GM18868 (cell line): ENCODE results near the gene NFKB1.

ENCODE experiments used
- ATAC-seq: cut with Tn5 transposase; IDR thresholded peaks from one replicate; pipeline ENCODE4 v1.9.1; 2021; ENCODE audit warnings: mild to moderate bottlenecking, moderate library complexity; ENCODE audit not compliant: unreplicated experiment

NFKB1 gene

DNA sequence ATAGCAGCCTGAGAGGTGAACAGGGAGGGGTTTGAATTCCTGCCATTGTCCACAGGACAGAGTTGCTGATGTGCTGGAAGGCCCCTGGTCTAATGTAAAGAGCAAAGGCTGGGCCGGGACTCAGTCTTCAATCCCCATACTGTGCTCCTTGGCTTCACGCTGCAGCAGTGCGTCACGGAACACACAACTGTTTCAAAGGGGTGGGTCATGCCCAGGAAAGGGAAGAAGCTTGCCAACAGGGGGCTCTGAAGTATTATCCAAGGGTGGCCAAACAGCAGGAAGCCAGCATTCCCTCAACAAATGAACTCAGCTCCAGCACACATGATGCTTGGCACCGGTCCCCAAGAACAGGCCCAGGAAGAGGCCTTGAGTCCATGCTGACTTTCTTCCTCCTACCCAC is 122.5 kb downstream of the NFKB1 start:
- ATAC-seq: no peak

DNA sequence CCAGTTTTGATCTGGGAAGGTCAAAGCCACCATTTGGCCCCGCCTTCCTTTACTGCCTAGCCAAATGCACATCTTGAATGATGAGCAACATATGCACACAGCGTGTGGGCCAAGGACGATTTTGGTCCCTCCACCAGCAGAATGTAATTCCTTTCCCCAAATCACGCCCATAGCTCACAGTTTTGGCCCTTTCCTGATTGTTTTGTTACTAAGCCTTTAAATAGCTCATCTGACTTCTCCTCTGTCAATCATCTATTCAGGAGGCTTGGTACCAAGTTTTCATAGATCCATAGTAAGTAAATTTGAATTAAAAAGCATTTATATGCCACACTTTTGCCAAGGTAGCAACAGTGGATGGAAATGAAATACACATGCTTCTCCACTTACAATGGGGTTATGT is 123.3 kb downstream of the NFKB1 start:
- ATAC-seq: no peak

DNA sequence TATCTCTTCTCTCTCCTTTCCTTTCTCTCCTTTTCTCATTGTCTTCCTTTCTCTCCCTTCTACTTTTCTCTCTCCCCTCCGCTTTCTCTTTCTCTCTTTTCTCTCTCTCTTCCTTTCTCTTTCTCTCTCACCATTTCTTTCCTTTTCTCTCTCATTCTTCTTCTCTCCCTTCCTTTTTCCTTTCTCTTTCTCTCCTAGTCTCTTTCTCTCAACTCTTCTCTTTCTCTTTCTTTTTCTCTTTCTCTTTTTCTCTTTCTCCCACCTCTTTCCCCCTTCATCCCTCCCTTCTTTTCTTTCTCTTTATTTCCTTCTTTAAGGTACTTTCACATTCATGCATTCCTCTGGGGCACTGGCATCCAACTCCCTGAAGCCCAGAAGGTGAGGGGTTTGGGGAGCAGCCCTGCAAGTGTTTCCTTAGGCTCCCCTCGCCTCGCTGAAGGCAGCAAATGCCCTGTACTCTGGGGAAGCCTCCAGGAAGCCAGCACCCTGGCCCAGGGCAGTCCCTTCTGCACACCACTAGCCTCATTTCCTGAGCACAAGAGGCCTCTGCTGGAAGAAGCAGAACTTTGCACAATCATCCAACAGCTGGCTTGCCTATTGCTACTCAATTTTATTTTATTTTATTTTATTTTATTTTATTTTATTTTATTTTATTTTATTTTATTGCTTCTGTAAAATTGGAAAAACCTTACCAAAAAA is 124.2 kb downstream of the NFKB1 start:
- ATAC-seq: peak; percentile 91

GRCh38 chr4:102627831-102628523 is 126.8 kb downstream of the NFKB1 start:
- ATAC-seq: peak; percentile 69

DNA sequence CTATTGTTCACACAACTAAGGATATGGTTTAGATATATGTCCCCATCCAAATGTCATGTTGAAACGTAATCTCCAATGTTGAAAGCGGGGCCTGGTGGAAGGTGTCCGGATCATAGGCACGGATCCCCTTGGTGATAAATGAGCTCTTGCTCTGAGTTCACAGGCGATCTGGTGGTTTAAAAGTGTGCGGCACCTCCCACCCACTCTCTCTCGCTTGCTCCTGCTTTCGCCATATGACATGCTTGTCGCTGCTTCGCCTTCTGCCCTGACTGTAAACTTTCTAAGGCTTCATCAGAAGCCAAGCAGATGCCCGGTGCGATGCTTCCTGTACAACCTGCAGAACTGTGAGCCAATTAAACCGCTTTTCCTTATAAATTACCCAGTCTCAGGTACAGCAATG is 128.5 kb downstream of the NFKB1 start:
- ATAC-seq: no peak

DNA sequence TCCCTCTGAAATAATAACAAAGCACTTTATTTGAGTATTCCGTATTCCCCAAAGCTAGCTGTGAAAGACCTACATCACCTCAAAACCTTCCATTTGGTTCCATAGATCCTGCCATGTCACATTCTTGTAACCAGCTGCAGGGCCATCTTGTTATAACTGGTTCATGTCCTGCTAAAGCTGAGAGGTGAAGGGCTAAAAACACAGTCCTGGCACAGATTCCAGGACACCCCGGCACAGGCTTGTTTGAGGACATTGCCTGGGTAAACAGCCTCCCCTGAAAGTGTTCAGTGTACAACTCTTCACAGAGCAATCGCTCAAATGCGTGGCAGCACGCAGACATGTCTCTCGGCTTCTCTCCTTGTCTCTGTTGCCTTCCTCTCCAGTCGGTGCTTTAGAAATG is 130.5 kb downstream of the NFKB1 start:
- no peak for ATAC-seq

- ATAC-seq: no peak
Observed at GRCh38 chr4:102632241-102633065, 131.3 kb downstream of the NFKB1 start.

GRCh38 chr4:102633100-102633499 is 131.9 kb downstream of the NFKB1 start:
- no peak for ATAC-seq

- no peak for ATAC-seq
Observed at GRCh38 chr4:102637391-102637790, 136.2 kb downstream of the NFKB1 start.

DNA sequence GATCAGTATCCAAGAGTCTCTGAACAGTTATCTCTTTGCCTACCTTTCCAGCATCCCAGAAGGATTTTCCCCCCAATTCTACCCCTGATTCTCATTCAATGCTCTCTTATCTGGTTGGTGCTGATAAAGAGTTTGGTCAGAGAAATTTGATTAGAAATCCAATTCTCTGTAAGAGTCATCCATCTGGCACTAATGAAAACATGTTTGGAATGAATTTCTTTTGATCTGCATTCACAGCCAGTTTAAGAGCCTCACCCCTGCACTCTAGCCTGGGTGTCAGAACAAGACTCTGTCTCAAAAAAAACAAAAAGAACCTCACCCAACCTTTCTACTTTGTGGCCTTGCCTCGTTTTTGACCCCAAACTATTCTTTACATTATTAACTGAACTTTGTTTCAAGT is 137.5 kb downstream of the NFKB1 start:
- no peak for ATAC-seq

- no peak for ATAC-seq
Observed at GRCh38 chr4:102639598-102639997, 138.4 kb downstream of the NFKB1 start.

DNA sequence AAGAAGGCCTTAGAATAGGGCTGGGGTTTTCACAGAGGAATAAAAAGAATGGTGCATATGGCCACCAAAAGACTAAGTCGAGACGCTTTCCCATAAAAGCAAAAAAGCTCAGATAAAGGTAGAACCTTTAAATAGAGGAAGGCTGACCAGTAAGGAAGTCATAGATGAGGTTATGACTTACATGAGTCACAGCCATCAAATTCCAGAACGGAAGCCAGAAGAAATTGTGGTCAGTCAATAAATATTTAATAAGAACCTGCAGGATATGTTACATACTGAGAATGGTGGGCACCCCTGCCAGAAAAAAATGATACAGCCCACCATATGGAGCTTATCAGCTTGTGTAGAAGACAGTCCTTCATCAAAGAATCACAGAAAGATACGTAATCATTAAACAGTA is 139.5 kb downstream of the NFKB1 start:
- no peak for ATAC-seq

DNA sequence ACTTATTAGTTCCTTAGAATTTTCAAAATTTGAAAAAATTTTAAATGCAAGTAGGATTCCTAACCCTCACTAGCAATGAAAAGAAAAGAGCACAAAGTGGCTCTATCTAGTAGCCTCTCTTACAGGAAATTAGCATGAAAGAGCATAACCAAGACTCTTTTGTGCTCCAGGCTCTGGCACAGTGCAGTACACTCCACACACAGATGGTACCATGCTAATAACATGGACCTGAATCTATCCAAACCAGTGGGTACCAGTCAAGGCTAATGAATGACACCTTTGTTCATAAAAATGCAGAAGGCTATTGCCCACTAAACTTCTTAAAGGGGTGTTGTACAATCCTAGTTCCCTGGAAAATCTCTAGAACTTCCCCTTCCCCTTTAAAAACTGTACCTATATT is 140.6 kb downstream of the NFKB1 start:
- no peak for ATAC-seq

GRCh38 chr4:102642631-102643298 is 141.6 kb downstream of the NFKB1 start:
- no peak for ATAC-seq

- ATAC-seq: no peak
Observed at GRCh38 chr4:102647117-102647516, 146.0 kb downstream of the NFKB1 start.

- no peak for ATAC-seq
Observed at GRCh38 chr4:102657206-102657605, 156.0 kb downstream of the NFKB1 start.

DNA sequence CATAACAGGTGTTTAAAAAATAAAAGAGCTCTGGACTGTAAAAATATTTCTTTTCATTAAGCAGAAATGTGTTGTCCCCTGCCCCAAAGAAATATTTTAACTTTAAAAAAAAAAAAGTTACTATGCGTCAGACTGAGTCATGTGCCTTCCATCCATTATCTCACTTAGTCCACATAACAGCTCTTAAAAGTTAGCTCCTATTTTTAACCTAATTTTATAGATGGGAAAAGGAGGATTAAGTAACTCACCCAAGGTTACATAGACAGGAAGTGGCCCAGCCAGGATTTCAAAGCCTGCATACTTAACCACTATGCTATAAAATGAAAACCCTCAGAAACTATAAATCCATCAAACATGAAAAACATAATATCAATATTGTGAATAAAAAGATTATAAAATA is 161.9 kb downstream of the NFKB1 start:
- no peak for ATAC-seq

GRCh38 chr4:102665527-102665926 is 164.4 kb downstream of the NFKB1 start:
- no peak for ATAC-seq
